ENCODE measurements around the gene SUCLG2. TPM values are rescaled to one million over a fixed set of nuclear protein-coding genes. Genes with fewer than 3 reads are reported as not detected.

Gene SUCLG2
- total and polyA plus RNA-seq, 7 donors = 63.1 to 289 (median 70.9) TPM

DNA sequence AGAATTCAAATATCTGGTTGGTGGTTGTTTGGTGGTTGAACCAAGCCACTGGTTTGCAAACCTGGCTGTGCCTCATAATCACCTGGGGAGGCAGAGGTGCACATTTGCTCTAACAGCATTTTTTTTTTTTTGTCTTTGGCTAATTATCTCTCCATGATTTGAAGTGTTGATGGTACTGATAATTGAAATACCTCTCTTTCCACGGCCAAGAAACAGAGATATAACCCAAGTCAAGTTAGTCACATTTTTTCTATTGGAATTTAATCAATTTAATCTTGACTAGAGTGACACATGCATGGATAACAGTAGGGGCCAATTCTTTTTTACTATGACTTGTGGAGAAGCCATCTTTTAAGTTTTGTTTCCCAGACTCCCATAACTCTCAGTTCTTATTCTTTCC lies 37.5 kb upstream of the SUCLG2 start:
- WGBS, 2 donors = 76 to 88% methylated on average over 1 of the region's 1 CpG
- Histone ChIP-seq H3K27me3 (no peaks in the 10 kb centered on the region), H3K27ac (no peak overlapping the region), H3K4me1 (no peaks in the 10 kb centered on the region), H3K36me3 (no peaks in the 10 kb centered on the region), H3K4me3 (no peak overlapping the region), H3K9me3 (no peaks in the 10 kb centered on the region)
- TF ChIP-seq POLR2A (IDR thresholded peaks at IDR 0.05) (no peak), EP300 (IDR thresholded peaks at IDR 0.05) (no peak), POLR2AphosphoS5 (IDR thresholded peaks at IDR 0.05) (no peak)
- TF ChIP-seq, protein P1, sequence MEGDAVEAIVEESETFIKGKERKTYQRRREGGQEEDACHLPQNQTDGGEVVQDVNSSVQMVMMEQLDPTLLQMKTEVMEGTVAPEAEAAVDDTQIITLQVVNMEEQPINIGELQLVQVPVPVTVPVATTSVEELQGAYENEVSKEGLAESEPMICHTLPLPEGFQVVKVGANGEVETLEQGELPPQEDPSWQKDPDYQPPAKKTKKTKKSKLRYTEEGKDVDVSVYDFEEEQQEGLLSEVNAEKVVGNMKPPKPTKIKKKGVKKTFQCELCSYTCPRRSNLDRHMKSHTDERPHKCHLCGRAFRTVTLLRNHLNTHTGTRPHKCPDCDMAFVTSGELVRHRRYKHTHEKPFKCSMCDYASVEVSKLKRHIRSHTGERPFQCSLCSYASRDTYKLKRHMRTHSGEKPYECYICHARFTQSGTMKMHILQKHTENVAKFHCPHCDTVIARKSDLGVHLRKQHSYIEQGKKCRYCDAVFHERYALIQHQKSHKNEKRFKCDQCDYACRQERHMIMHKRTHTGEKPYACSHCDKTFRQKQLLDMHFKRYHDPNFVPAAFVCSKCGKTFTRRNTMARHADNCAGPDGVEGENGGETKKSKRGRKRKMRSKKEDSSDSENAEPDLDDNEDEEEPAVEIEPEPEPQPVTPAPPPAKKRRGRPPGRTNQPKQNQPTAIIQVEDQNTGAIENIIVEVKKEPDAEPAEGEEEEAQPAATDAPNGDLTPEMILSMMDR (IDR thresholded peaks at IDR 0.05) = no peak
- DNase-seq = no peak
- intact Hi-C loops (cut with DNase I) = no loop called here

- H3K9me3 ChIP-seq = no peaks in the 10 kb centered on the region
- no peak for TF ChIP-seq POLR2AphosphoS5 (IDR thresholded peaks at IDR 0.05)
- TF ChIP-seq, protein P1 (IDR thresholded peaks at IDR 0.05) = no peak
- H3K27me3 ChIP-seq = no peaks in the 10 kb centered on the region
- H3K4me3 ChIP-seq = no peak overlapping the region
- no peaks in the 10 kb centered on the region for H3K4me1 ChIP-seq
- 79% methylated on average over 1 of the region's 1 CpG for whole genome bisulfite sequencing, 2 donors
- H3K36me3 ChIP-seq = no peaks in the 10 kb centered on the region
- DNase-seq = no peak
- H3K27ac ChIP-seq = no peak overlapping the region
- intact Hi-C loops (cut with DNase I) = no loop called here
Measured at GRCh38 chr3:67691207-67691606, 36.8 kb upstream of the SUCLG2 start.

GRCh38 chr3:67689806-67690205 lies 35.4 kb upstream of the SUCLG2 start:
- H3K4me1 ChIP-seq = no peaks in the 10 kb centered on the region
- H3K27ac ChIP-seq = no peak overlapping the region
- DNase-seq = no peak
- H3K4me3 ChIP-seq = no peak overlapping the region
- intact Hi-C loops (cut with DNase I) = no loop called here
- H3K9me3 ChIP-seq = no peaks in the 10 kb centered on the region
- H3K27me3 ChIP-seq = no peaks in the 10 kb centered on the region
- 85 to 88% methylated on average over 1 of the region's 1 CpG for WGBS, 2 donors
- H3K36me3 ChIP-seq = no peaks in the 10 kb centered on the region
- no peak for TF ChIP-seq EP300 (IDR thresholded peaks at IDR 0.05)
- TF ChIP-seq, protein P1 (IDR thresholded peaks at IDR 0.05) = no peak
- no peak for TF ChIP-seq POLR2A (IDR thresholded peaks at IDR 0.05)
- TF ChIP-seq POLR2AphosphoS5 (IDR thresholded peaks at IDR 0.05) = no peak

DNA sequence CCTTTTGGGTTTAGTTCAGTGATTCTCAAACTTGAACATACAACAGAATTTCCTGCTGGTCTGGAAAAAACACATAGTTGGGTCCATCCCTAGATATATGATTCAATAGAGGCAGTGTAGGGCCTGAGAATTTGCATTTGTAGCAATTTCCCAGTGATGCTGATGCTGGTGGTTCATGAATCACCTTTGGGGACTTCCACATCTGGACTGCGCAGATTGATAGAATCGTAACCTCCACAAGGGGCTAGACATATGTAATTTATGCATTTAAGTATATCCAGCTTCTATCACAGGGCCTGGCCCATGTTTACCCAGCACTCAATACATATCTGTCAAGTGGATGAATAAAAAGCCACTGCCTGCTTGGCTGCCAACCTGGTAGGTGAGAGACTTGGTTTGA lies 33.8 kb upstream of the SUCLG2 start:
- TF ChIP-seq POLR2A (IDR thresholded peaks at IDR 0.05) = no peak
- no peak for TF ChIP-seq POLR2AphosphoS5 (IDR thresholded peaks at IDR 0.05)
- TF ChIP-seq, protein P1 (IDR thresholded peaks at IDR 0.05) = no peak
- no peak for TF ChIP-seq EP300 (IDR thresholded peaks at IDR 0.05)
- H3K4me1 ChIP-seq = no peaks in the 10 kb centered on the region
- H3K36me3 ChIP-seq = no peaks in the 10 kb centered on the region
- intact Hi-C loops (cut with DNase I) = no loop called here
- no peak overlapping the region for H3K27ac ChIP-seq
- no peak overlapping the region for H3K4me3 ChIP-seq
- no peak for DNase-seq
- H3K9me3 ChIP-seq = no peaks in the 10 kb centered on the region
- H3K27me3 ChIP-seq = no peaks in the 10 kb centered on the region
- 90 to 93% methylated on average over 2 of the region's 2 CpGs for WGBS, 2 donors

DNA sequence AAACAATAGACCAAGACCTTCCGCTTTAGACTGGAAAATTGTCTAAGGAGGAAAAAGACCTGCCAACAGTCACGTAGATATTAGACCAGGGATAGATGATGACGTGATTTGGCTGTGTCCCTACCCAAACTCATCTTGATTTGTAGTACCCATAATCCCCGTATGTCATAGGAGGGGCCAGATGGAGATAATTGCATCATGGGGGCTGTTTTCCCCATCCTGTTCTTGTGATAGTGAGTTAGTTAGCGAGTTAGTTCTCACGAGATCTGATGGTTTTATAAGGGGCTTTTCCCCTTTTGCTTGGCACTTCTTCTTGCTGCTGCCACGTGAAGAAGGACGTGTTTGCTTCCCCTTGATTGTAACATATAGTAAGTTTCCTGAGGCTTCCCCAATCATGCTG lies 31.7 kb upstream of the SUCLG2 start:
- Histone ChIP-seq H3K27me3 (no peaks in the 10 kb centered on the region), H3K36me3 (no peaks in the 10 kb centered on the region), H3K4me3 (no peak overlapping the region), H3K27ac (no peak overlapping the region), H3K4me1 (no peaks in the 10 kb centered on the region), H3K9me3 (no peaks in the 10 kb centered on the region)
- intact Hi-C loops (cut with DNase I) = no loop called here
- 82 to 91% methylated on average over 8 of the region's 8 CpGs for WGBS, 2 donors
- no peak for DNase-seq
- no peak for TF ChIP-seq POLR2AphosphoS5 (IDR thresholded peaks at IDR 0.05)
- TF ChIP-seq EP300 (IDR thresholded peaks at IDR 0.05) = no peak
- TF ChIP-seq POLR2A (IDR thresholded peaks at IDR 0.05) = no peak
- TF ChIP-seq, protein P1 (IDR thresholded peaks at IDR 0.05) = no peak
